Thoracic aorta (tissue), 2 donors: ENCODE measurements around the gene OR13C5. TPM values are rescaled to one million over a fixed set of nuclear protein-coding genes. Genes with fewer than 3 reads are reported as not detected.
"Not testable (repeated sequence)": the region's sequence is repeated elsewhere in the genome, so short reads cannot be mapped to it uniquely, and the experiment has no call there.

Experiments
- ATAC-seq: fragments of 150-250 bp; one replicate; pipeline ENCODE4 v1.8.0; 2017; ENCODE audit warnings: low read depth; ENCODE audit not compliant: insufficient number of reproducible peaks, low FRiP score
- DNase-seq: peaks from one replicate; pipeline ENCODE4 v3.0.0-alpha.2; 2020; ENCODE audit warnings: low spot score
- H3K27ac ChIP-seq, 2 donors: fragments of 200-600 bp; sonication (generic); 1 replicate in 1 of 2; 2 replicates in 1 of 2; pipeline ENCODE4 v1.5.1; 2016; ENCODE audit warnings: mild to moderate bottlenecking in 2 of 2, moderate library complexity in 2 of 2
- H3K27me3 ChIP-seq: fragments of 200-600 bp; sonication (generic); replicated peaks from 2 replicates; pipeline ENCODE4 v1.6.0; 2016; ENCODE audit warnings: mild to moderate bottlenecking; ENCODE audit not compliant: insufficient read depth
- H3K36me3 ChIP-seq: fragments of 200-600 bp; sonication (generic); one replicate; pipeline ENCODE4 v1.5.1; 2016
- H3K4me1 ChIP-seq, 2 donors: fragments of 200-600 bp; sonication (generic); 1 replicate in 1 of 2; 2 replicates in 1 of 2; pipeline versions ENCODE4 v1.5.1 to v1.6.0; 2016; ENCODE audit warnings: low read depth in 2 of 2, mild to moderate bottlenecking in 1 of 2; ENCODE audit not compliant: control insufficient read depth in 1 of 2
- H3K4me3 ChIP-seq: fragments of 200-600 bp; sonication (generic); 2 replicates; pipeline ENCODE4 v1.5.1; 2016; ENCODE audit warnings: mild to moderate bottlenecking
- H3K9me3 ChIP-seq: fragments of 200-600 bp; sonication (generic); 2 replicates; pipeline ENCODE4 v1.5.1; 2016
- CTCF ChIP-seq: fragments of 200-600 bp; sonication (generic); IDR thresholded peaks from one replicate; pipeline ENCODE4 v1.5.1; 2019; ENCODE audit warnings: antibody characterized with exemption
- total RNA-seq, 2 donors: library from RNA; depleted of rRNA; stranded (reverse); fragments of >200 nt; gene quantifications; one replicate each; pipeline versions ENCODE4 v1.1.0 to v1.2.3, GENCODE V29; 2016

Gene OR13C5, protein sequence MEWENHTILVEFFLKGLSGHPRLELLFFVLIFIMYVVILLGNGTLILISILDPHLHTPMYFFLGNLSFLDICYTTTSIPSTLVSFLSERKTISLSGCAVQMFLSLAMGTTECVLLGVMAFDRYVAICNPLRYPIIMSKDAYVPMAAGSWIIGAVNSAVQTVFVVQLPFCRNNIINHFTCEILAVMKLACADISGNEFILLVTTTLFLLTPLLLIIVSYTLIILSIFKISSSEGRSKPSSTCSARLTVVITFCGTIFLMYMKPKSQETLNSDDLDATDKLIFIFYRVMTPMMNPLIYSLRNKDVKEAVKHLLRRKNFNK
- total RNA-seq, result not detected

GRCh38 chr9:104599313-104599712 lies at the start of gene OR13C5:
Gene OR13C5, minus strand, starts transcription at chr9:104599413. Its CDS starts 0 bp downstream, at chr9:104599413.
- H3K9me3 ChIP-seq, H3K4me1 ChIP-seq, ATAC-seq, DNase-seq, H3K36me3 ChIP-seq, H3K4me3 ChIP-seq, H3K27me3 ChIP-seq, H3K27ac ChIP-seq: not testable (repeated sequence)

DNA sequence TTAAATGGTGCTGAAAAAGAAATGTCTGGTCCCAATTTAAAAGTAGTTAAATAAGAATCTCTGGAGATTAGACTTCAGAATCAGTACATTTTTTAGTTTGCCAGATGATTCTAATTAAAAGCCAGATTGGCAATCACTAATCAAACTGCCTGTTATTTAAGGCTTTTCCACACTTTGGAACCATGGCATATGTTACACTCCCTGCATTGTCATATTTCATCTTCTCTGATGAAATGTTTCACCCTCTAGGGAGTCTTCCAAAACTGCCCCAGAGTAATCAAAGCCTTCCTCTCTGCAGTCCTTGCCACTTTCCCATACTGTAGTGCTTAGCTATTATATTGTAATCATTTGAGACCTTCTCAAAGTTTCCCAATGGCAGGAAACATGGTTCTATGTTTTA lies 36.2 kb upstream of the OR13C5 start:
- no peaks in the 10 kb centered on the region for H3K4me1 ChIP-seq
- DNase-seq, result no peak
- H3K36me3 ChIP-seq, result no peaks in the 10 kb centered on the region
- TF ChIP-seq CTCF, result no peak
- ATAC-seq, result no peak
- no peak overlapping the region for H3K27ac ChIP-seq
- no peaks in the 10 kb centered on the region for H3K9me3 ChIP-seq
- H3K4me3 ChIP-seq, result no peak overlapping the region
- no peaks in the 10 kb centered on the region for H3K27me3 ChIP-seq

DNA sequence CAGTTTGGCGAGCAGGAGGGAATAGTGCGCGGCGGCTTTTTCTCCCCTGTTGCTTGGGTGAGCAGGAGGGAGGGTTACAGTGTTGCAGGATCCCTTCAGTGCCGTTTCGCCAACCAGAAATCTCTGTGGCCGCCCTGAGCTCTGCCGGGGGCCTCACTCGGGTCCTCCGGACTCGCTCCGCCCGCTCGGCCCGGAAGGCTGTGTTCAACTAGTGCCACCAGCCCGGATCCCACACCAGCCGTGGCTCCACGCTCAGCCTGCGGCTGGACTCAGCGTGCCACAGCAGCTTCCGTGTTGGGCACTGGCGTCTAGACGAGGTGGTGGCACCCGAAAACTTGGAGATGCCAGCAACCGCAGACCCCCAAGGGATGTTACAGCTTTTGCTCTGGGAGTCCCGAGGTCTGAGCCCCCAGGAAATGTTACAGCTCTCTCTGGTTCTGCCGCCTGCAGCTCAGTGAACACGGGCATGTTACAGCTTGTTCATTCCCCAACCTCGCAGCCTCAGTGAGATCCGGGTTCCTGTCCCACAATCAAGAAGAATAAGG lies 34.8 kb upstream of the OR13C5 start:
- ATAC-seq, result no peak
- Histone ChIP-seq H3K27ac (no peak overlapping the region), H3K36me3 (no peaks in the 10 kb centered on the region), H3K4me3 (no peak overlapping the region), H3K27me3 (no peaks in the 10 kb centered on the region), H3K9me3 (no peaks in the 10 kb centered on the region), H3K4me1 (no peaks in the 10 kb centered on the region)
- no peak for TF ChIP-seq CTCF
- no peak for DNase-seq

GRCh38 chr9:104625964-104626363 lies 26.8 kb upstream of the OR13C5 start:
- not testable (repeated sequence) for ATAC-seq, H3K27ac ChIP-seq, H3K36me3 ChIP-seq, H3K27me3 ChIP-seq, H3K4me3 ChIP-seq, H3K4me1 ChIP-seq, H3K9me3 ChIP-seq, DNase-seq

GRCh38 chr9:104618104-104618503 lies 18.9 kb upstream of the OR13C5 start, which contains the start of gene OR13C9:
Gene OR13C9, minus strand, starts transcription at chr9:104618204. Its CDS starts 0 bp downstream, at chr9:104618204.
- no peak for TF ChIP-seq CTCF
- Histone ChIP-seq H3K27me3 (no peaks in the 10 kb centered on the region), H3K4me1 (no peaks in the 10 kb centered on the region), H3K4me3 (no peak within 1 kb of the TSS), H3K9me3 (no peaks in the 10 kb centered on the region), H3K36me3 (no peaks in the 10 kb centered on the region), H3K27ac (no peak within 1 kb of the TSS)
- ATAC-seq, result no peak
- no peak for DNase-seq

DNA sequence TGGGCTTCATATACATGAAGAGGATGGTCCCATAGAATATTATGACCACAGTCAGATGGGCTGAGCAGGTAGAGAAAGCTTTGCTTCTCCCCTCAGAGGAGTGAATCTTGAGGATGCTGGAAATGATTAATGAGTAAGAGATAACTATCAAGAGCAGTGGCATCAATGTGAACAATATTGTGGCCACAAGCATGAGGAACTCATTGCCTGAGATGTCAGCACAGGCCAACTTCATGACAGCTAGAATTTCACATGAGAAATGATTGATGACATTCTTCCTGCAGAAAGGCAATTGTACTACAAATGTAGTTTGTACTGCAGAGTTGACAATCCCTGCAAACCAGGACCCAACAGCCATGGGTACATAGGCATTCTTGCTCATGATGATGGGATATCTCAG lies 18.2 kb upstream of the OR13C5 start:
- Histone ChIP-seq H3K27ac (no peak overlapping the region), H3K4me1 (no peaks in the 10 kb centered on the region), H3K27me3 (no peaks in the 10 kb centered on the region), H3K4me3 (no peak overlapping the region), H3K36me3 (no peaks in the 10 kb centered on the region), H3K9me3 (no peaks in the 10 kb centered on the region)
- no peak for DNase-seq
- no peak for ATAC-seq
- TF ChIP-seq CTCF, result no peak
